Gastroesophageal sphincter (tissue), 4 donors: ENCODE results near the gene PDE5A. TPM values are rescaled to one million over a fixed set of nuclear protein-coding genes. Genes with fewer than 3 reads are reported as not detected.

Source experiments
- ATAC-seq: fragments of 150-250 bp; one replicate; pipeline ENCODE4 v1.9.1; 2016; ENCODE audit warnings: mild to moderate bottlenecking, moderate library complexity
- H3K27ac ChIP-seq, 4 donors: fragments of 200-600 bp; sonication (generic) in 3 of 4; 1 replicate in 3 of 4; 2 replicates in 1 of 4; pipeline ENCODE4 v1.5.1; 2016 to 2019
- H3K27me3 ChIP-seq: fragments of 200-600 bp; sonication (generic); one replicate; pipeline ENCODE4 v1.5.1; 2019
- H3K36me3 ChIP-seq, 2 donors: fragments of 200-600 bp; sonication (generic); one replicate each; pipeline ENCODE4 v1.5.1; 2019; ENCODE audit warnings: control low read depth in 1 of 2
- H3K4me1 ChIP-seq, 3 donors: fragments of 200-600 bp; sonication (generic); 1 replicate in 2 of 3; 2 replicates in 1 of 3; pipeline ENCODE4 v1.5.1; 2016 to 2019; ENCODE audit warnings: control low read depth in 2 of 3
- H3K4me3 ChIP-seq, 2 donors: fragments of 200-600 bp; sonication (generic); one replicate each; pipeline ENCODE4 v1.5.1; 2019; ENCODE audit warnings: mild to moderate bottlenecking in 1 of 2, moderate library complexity in 1 of 2
- H3K9me3 ChIP-seq, 3 donors: fragments of 200-600 bp; sonication (generic); one replicate each; pipeline ENCODE4 v1.5.1; 2017 to 2019; ENCODE audit warnings: control low read depth in 2 of 3
- EP300 ChIP-seq: sonication (generic); formaldehyde crosslinking; IDR thresholded peaks from one replicate; pipeline ENCODE4 v1.6.1; 2017; ENCODE audit warnings: antibody characterized with exemption, mild to moderate bottlenecking
- POLR2A ChIP-seq, 2 donors: fragments of 450-650 bp; IDR thresholded peaks; one replicate each; pipeline ENCODE4 v1.6.1; 2017; ENCODE audit warnings: antibody characterized with exemption in 2 of 2, mild to moderate bottlenecking in 2 of 2, moderate library complexity in 1 of 2
- POLR2AphosphoS5 ChIP-seq: sonication (generic); formaldehyde crosslinking; IDR thresholded peaks from one replicate; pipeline ENCODE4 v1.6.1; 2017; ENCODE audit warnings: antibody characterized with exemption
- WGBS, 2 donors: methylation state at CpG; one replicate each; pipeline ENCODE4 v1.1.5; 2018; ENCODE audit warnings: low coverage in 1 of 2; 5-methylcytosine and 5-hydroxymethylcytosine counted together
- total RNA-seq, 4 donors: library from RNA; depleted of rRNA; stranded (reverse); fragments of >200 nt; gene quantifications; one replicate each; pipeline ENCODE4 v1.1.0, GENCODE V29; 2016
- TF ChIP-seq, protein P1 (sequence below), 4 experiments: fragments of 200-600 bp in 2 of 4; fragments of 450-650 bp in 2 of 4; sonication (generic) in 1 of 4; IDR thresholded peaks; one replicate each; pipeline ENCODE4 v1.5.1; 2017 to 2019; ENCODE audit warnings: antibody characterized with exemption in 4 of 4, mild to moderate bottlenecking in 2 of 4, moderate library complexity in 2 of 4

The PDE5A gene
- 100 to 1,000 TPM; 126 to 358 (median 212) TPM for total RNA-seq

GRCh38 chr4:119628281-119629141 lies at the start of gene PDE5A:
TSS of gene PDE5A (minus strand) at chr4:119628804. CDS start at chr4:119628671, 133 bp downstream.
- Histone ChIP-seq H3K27me3 (no peaks in the 10 kb centered on the region), H3K4me1 (peaks cover 0 to 42% (median 0%) of the 10 kb centered on the region in 3 donors), H3K27ac (peak within 1 kb of the TSS; percentile 95 to 99 (median 96)), H3K36me3 (no peaks in the 10 kb centered on the region), H3K4me3 (peak within 1 kb of the TSS; percentile 75 to 84), H3K9me3 (no peaks in the 10 kb centered on the region)
- WGBS, 2 donors, result 0 to 1% methylated on average over 6 to 10 of the region's 65 CpGs
- peak; percentile 14 to 34 for TF ChIP-seq POLR2A (IDR thresholded peaks at IDR 0.05)
- TF ChIP-seq POLR2AphosphoS5, result peak; percentile 27
- TF ChIP-seq, protein P1, sequence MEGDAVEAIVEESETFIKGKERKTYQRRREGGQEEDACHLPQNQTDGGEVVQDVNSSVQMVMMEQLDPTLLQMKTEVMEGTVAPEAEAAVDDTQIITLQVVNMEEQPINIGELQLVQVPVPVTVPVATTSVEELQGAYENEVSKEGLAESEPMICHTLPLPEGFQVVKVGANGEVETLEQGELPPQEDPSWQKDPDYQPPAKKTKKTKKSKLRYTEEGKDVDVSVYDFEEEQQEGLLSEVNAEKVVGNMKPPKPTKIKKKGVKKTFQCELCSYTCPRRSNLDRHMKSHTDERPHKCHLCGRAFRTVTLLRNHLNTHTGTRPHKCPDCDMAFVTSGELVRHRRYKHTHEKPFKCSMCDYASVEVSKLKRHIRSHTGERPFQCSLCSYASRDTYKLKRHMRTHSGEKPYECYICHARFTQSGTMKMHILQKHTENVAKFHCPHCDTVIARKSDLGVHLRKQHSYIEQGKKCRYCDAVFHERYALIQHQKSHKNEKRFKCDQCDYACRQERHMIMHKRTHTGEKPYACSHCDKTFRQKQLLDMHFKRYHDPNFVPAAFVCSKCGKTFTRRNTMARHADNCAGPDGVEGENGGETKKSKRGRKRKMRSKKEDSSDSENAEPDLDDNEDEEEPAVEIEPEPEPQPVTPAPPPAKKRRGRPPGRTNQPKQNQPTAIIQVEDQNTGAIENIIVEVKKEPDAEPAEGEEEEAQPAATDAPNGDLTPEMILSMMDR (IDR thresholded peaks at IDR 0.05), result peak; percentile 85 to 93 (median 91)
- TF ChIP-seq EP300, result no peak
- ATAC-seq, result peak; percentile 79

- TF ChIP-seq, protein P1 (IDR thresholded peaks at IDR 0.05), result no peak
- peaks cover 0 to 32% (median 0%) of the 10 kb centered on the region in 3 donors for H3K4me1 ChIP-seq
- no peak for ATAC-seq
- H3K4me3 ChIP-seq, result no peak overlapping the region
- 75 to 81% methylated on average over 3 of the region's 3 CpGs for WGBS, 2 donors
- H3K27ac ChIP-seq, result peak overlapping the region in 2 of 4 donors; percentile 3 to 47
- H3K9me3 ChIP-seq, result no peaks in the 10 kb centered on the region
- H3K36me3 ChIP-seq, result no peaks in the 10 kb centered on the region
- H3K27me3 ChIP-seq, result no peaks in the 10 kb centered on the region
These were observed 47.5 kb upstream of the PDE5A start for GRCh38 chr4:119676101-119676500.

GRCh38 chr4:119675391-119675790 lies 46.8 kb upstream of the PDE5A start:
- Histone ChIP-seq H3K4me1 (peaks cover 0 to 33% (median 0%) of the 10 kb centered on the region in 3 donors), H3K36me3 (no peaks in the 10 kb centered on the region), H3K27ac (peak overlapping the region in 3 of 4 donors; percentile 3 to 15 (median 6)), H3K27me3 (no peaks in the 10 kb centered on the region), H3K9me3 (no peaks in the 10 kb centered on the region), H3K4me3 (no peak overlapping the region)
- WGBS, 2 donors, result 81 to 92% methylated on average over 2 of the region's 2 CpGs
- no peak for ATAC-seq
- TF ChIP-seq EP300, result no peak
- no peak for TF ChIP-seq POLR2A (IDR thresholded peaks at IDR 0.05)

DNA sequence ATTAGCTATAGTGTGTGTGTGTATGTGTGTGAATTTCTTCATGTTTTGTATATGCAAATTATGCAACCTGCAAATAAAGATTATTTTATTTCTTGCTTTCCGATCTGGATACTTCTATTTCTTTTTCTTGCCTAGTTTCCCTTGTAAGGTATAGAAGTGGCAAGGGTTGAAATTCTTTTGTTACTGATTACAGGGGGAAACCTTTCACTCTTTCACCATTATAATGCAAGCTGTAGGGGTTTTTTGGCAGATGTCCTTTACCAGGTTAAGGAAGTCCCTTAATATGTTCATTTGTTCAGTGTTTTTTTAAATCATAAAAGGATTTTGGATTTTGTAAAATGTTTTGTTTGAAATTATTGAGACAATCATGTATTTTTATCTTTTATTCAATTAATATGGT lies 44.3 kb upstream of the PDE5A start:
- ATAC-seq, result no peak
- Histone ChIP-seq H3K4me1 (peaks cover 0 to 11% (median 0%) of the 10 kb centered on the region in 3 donors), H3K9me3 (no peaks in the 10 kb centered on the region), H3K27me3 (no peaks in the 10 kb centered on the region), H3K4me3 (no peak overlapping the region), H3K36me3 (no peaks in the 10 kb centered on the region), H3K27ac (peak overlapping the region in 1 of 4 donors; percentile 21)
- TF ChIP-seq EP300 (no peak), POLR2AphosphoS5 (no peak), POLR2A (IDR thresholded peaks at IDR 0.05) (no peak)
- TF ChIP-seq, protein P1 (IDR thresholded peaks at IDR 0.05), result no peak
- WGBS, 2 donors, result 56 to 57% methylated on average over 1 of the region's 1 CpG

DNA sequence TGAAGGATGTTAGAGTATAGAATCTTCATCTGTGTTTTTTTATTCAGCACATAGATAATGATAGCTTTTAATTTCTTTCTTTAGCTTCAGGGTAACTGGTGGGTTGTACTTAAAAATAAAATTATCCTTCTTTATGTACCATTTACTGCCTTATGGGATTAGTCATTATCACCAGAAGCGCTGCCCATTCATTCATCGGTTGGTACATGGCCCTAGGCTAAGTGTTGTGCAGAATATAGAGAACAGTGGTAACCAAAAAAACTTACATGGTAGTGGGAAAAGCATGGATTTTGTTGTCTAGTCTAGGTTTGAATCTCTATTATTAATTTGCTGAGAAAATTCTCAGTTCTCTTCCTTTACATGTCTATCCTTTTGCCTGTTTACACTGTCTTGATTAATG lies 43.5 kb upstream of the PDE5A start:
- TF ChIP-seq, protein P1 (IDR thresholded peaks at IDR 0.05), result no peak
- TF ChIP-seq POLR2AphosphoS5, result no peak
- Histone ChIP-seq H3K9me3 (no peaks in the 10 kb centered on the region), H3K4me1 (peaks cover 0 to 13% (median 0%) of the 10 kb centered on the region in 3 donors), H3K27me3 (no peaks in the 10 kb centered on the region), H3K36me3 (no peaks in the 10 kb centered on the region), H3K27ac (peak overlapping the region in 2 of 4 donors; percentile 39 to 41), H3K4me3 (no peak overlapping the region)
- 93 to 100% methylated on average over 2 of the region's 2 CpGs for WGBS, 2 donors
- no peak for ATAC-seq
